ENCODE measurements around the gene UNC93B1. TPM values are rescaled to one million over a fixed set of nuclear protein-coding genes. Genes with fewer than 3 reads are reported as not detected.

UNC93B1 gene
- total RNA-seq, 1 experiment from 2014 or later: 23.3 TPM

DNA sequence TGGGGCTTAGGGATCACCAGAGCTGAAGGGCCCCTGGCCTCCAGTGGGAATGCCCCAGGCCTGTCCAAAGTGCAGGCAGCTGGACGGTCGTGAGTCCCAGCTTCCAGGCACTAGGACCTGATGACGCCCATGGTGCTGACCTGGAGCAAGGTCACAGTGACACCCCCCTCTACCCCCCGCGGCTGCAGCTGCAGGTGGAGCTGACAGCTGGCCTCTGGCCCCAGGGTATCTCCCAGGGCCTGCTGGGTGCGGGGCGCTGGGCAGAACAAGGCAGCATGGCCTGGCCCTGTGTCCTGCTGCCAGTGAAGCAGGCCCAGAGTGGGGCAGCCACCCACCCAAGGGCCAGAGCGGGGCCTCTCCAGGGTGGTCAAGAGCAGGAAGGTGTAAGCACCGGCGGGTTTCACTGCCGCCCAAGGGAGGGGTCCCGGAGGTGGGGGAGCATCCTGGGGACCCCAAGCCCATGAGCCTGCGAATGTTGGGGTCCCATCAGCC is 34.4 kb upstream of the UNC93B1 start:
- Mint-ChIP-seq H3K27me3 (ENCODE audit: low read depth) (no peaks in the 10 kb centered on the region), H3K9me3 (no peaks in the 10 kb centered on the region), H3K27ac (peak overlapping the region in 1 of 3 experiments; percentile 39; a peak in 1 of 7 replicates), H3K36me3 (ENCODE audit: insufficient read depth in 1 of 3, low read depth in 3 of 3) (peaks cover 7 to 23% (median 11%) of the 10 kb centered on the region in 3 experiments; a peak in 5 of 7 replicates), H3K4me1 (peaks cover 7 to 9% of the 10 kb centered on the region in 2 experiments), H3K4me3 (peak overlapping the region; percentile 17 to 49; a peak in 3 of 5 replicates)
- Histone ChIP-seq H3K79me2 (ENCODE audit: insufficient read depth, low read length) (no peaks in the 10 kb centered on the region), H3K27ac (ENCODE audit: insufficient read length, low read depth, low read length) (no peak overlapping the region), H3K56ac (ENCODE audit: insufficient read length, low read depth, low read length) (no peak overlapping the region), H2BK15ac (ENCODE audit: low read depth, low read length) (no peak overlapping the region), H4K5ac (ENCODE audit: insufficient read length, low read depth, low read length) (no peak overlapping the region), H4K91ac (ENCODE audit: insufficient read length, low read depth, low read length) (no peak overlapping the region), H3K23me2 (ENCODE audit: insufficient read length, low read depth, low read length, poor library complexity, severe bottlenecking) (no peaks in the 10 kb centered on the region), H3K79me1 (ENCODE audit: insufficient read depth, low read depth, low read length, poor library complexity, severe bottlenecking) (no peaks in the 10 kb centered on the region), H3K14ac (ENCODE audit: insufficient read depth, low read length) (no peak overlapping the region), H4K20me1 (ENCODE audit: control insufficient read depth, insufficient read depth, insufficient read length) (no peaks in the 10 kb centered on the region), H3K27me3 (ENCODE audit: insufficient read depth, low read length) (no peaks in the 10 kb centered on the region), H3K4ac (ENCODE audit: low read depth, low read length) (no peak overlapping the region), H3K9me3 (ENCODE audit: control insufficient read depth, low read depth, low read length) (no peaks in the 10 kb centered on the region), H2BK12ac (ENCODE audit: insufficient read length, low read depth, low read length) (no peak overlapping the region), H2BK5ac (ENCODE audit: insufficient read length, low read length) (no peak overlapping the region), H3K4me1 (ENCODE audit: insufficient read depth, low read length) (no peaks in the 10 kb centered on the region; the same call in 1 of the 2 replicates), H3K9ac (ENCODE audit: extremely low read depth, insufficient read length, low read length) (no peak overlapping the region), H2AK5ac (ENCODE audit: insufficient read length, low read length) (no peak overlapping the region), H3K4me2 (ENCODE audit: insufficient read depth, insufficient read length, low read length) (no peak overlapping the region), H4K8ac (replicated peaks; ENCODE audit: insufficient read length, low read depth, low read length) (no peak overlapping the region), H2AFZ (ENCODE audit: low read length) (no peak overlapping the region), H3K18ac (ENCODE audit: insufficient read length, low read depth, low read length) (no peak overlapping the region), H2BK20ac (ENCODE audit: low read depth, low read length, poor library complexity, severe bottlenecking) (no peak overlapping the region), H3T11ph (ENCODE audit: low read length) (no peak overlapping the region), H3K23ac (ENCODE audit: insufficient read length, low read depth, low read length) (no peak overlapping the region), H2BK120ac (ENCODE audit: low read depth, low read length, poor library complexity, severe bottlenecking) (no peak overlapping the region)
- WGBS (ENCODE audit: extremely low coverage, insufficient read length, low lambda C conversion rate): no CpG with 5 or more reads among the region's 13 CpGs
- DNase-seq: no peak
- TF ChIP-seq, protein P1, sequence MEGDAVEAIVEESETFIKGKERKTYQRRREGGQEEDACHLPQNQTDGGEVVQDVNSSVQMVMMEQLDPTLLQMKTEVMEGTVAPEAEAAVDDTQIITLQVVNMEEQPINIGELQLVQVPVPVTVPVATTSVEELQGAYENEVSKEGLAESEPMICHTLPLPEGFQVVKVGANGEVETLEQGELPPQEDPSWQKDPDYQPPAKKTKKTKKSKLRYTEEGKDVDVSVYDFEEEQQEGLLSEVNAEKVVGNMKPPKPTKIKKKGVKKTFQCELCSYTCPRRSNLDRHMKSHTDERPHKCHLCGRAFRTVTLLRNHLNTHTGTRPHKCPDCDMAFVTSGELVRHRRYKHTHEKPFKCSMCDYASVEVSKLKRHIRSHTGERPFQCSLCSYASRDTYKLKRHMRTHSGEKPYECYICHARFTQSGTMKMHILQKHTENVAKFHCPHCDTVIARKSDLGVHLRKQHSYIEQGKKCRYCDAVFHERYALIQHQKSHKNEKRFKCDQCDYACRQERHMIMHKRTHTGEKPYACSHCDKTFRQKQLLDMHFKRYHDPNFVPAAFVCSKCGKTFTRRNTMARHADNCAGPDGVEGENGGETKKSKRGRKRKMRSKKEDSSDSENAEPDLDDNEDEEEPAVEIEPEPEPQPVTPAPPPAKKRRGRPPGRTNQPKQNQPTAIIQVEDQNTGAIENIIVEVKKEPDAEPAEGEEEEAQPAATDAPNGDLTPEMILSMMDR (conservative IDR thresholded peaks at IDR 0.05): no peak

All from H9 (cell line).